SKM-1 (cell line): ENCODE results near the gene CA10.

ENCODE experiments used
- DNase-seq: peaks from one replicate; lab custom pipeline; 2025; ENCODE audit not compliant: unreplicated experiment; lab: John Stamatoyannopoulos, UW

The CA10 gene

DNA sequence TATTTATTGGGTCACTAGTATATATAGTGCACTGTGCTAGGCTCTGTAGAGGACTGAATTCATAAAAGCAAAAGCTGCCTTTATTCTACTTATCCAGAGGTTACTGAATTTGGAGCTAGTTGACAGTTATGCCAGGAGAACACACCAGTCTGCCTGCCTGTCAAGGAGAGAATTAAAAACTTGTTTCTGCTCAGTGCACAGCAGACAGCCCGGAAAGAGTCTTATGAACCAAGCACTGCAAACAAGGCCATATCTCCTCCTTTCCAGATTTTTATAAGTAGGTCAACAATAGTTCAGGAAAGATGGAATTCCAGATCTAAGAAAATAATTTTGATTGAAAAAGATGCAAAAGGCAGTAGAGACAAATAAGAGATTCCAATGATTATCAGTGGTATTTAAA is 267.8 kb downstream of the CA10 start:
- no peak for DNase-seq

DNA sequence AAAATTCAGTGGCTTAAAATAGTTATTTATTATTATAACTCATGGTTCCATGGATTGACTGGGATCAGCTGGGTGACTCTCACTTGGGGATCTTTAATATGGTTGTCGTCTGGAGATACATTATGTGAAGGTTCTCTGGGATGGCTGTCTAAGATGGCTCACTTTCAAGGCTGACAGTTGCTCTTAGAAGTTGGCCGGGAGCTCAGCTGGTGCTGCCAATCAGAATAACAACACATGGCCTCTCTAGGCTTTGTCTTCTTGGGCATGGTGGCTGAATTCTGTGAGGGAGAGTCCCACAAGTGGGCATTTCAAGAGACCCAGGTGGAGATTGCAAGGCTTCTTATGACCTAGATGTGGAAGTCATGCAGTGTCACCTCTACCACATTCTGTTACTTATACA is 269.7 kb downstream of the CA10 start:
- DNase-seq, result no peak

DNA sequence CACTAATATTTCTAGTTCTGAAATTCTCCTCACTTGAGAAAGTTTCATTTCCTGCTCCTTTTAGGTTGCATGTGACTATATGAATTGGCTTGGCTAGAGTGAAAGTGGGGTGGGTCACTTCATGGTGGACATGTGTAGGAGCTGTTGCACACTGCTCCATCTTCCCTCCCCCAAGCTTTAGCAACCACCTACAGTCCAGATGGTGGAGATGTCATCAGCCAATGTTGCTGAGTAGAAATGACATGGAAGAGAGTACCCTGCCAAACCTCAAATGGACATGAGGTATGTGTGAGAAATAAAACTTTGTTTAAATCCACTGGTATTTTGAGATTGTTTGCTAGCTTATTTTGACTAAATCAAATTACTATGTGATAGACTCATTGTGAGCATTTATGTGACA is 281.5 kb downstream of the CA10 start:
- DNase-seq, result no peak

DNA sequence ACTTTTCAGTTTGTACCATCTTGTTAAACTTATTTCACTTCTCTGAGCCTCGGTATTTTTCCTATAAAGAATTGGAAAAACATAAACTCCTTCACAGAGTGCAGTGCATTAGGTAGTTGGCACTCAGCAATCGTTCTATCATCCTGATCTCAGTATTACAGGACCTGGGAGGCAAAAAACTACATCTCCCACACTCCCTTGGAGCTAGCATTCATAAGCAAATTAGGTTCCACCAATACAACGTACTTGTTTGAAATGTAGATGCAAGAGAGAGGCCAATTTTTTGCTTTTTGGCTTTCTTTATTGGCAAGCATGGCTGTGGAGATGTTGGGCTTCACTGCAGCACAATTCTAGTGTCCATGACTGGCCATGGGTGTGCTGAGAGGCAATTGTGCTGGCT is 285.2 kb downstream of the CA10 start:
- DNase-seq, result no peak

DNA sequence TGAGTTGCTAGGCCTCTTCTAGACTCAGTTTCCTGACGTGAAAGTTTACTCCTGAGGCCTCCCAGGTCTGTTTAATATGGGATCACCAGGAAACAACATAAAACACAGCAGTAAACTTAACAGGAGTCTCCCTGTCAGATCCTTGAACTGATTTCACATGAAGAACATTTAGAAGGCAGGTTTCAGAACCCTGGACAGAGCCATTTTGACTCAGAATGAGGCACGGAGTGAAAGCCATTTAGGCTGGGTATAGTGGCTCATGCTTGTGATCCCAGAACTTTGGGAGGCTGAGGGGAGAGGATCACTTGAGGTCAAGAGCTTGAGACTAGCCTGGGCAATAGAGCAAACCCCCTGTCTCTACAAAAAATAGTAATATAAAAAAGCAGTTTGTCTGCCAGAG is 289.1 kb downstream of the CA10 start:
- no peak for DNase-seq

DNA sequence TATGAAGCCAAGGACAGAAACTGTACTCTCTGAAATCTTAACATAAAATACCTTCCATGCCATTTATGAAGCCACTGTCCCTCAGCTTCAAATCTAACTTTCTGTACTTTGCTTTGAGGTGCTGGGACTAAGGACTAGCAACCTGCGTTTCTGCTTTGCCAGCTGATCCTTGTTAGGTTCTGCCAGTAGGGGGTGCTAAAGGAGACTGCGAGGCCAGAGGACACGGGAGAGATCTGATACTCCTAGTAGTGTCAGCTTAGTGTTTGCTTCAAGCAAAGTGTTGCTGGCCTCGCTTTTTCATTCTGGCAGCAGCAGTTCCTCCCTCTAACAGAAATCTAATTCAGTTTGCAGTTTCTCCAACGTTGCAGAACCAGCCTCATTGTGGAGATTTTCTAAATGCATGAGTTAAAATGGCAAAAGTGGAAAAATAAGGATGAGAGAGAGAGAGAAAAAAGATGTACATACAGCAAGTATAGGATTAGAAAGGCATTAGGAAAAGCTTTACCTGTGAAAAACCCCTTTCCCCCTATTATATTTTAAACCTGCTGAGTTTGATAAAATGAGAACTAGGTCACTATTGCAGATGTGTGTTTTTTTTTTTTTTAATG is 297.5 kb downstream of the CA10 start:
- no peak for DNase-seq

DNA sequence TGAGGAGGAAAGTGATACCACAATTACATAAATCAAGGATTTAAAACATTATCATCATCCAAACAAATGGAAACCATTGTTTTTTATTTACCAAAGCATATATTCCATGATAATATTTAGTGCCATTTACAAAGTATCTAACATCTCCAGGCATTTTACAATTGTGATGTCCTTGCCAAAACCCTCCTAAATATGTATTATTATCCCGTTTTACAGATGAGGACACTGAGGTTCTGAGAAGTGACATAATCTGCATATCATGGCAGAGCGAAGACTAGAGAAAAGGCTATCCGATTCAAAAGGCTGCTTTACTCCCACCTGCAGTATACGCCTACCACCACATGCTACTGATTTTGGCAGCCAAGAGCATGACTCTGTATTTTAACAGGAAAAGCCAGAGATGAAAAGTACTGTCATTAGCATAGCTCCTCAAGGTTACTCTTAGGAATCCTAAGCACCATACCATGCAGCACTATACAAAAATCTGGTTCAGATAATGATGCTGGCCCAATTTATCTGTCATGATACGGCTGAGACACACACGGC is 301.4 kb downstream of the CA10 start:
- no peak for DNase-seq

DNA sequence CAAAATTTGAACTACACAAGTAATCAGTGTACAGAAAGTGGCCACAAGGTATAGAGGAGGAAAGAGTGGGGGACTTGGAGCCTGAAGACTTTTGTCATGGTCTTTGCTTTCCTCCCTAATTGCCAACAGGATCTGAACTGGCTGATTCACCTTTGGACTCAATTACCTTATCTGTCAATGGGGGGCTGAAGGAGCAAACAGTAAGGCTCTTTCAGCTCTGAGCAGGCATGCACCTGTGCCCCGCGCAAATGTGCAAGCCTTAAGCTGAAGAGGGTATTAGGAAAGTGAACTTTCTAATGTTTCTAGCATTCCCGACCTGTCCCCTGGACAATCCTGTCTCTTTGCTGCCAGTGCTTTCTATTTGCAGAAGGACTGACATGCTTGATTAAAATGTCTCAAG is 302.7 kb downstream of the CA10 start:
- no peak for DNase-seq

DNA sequence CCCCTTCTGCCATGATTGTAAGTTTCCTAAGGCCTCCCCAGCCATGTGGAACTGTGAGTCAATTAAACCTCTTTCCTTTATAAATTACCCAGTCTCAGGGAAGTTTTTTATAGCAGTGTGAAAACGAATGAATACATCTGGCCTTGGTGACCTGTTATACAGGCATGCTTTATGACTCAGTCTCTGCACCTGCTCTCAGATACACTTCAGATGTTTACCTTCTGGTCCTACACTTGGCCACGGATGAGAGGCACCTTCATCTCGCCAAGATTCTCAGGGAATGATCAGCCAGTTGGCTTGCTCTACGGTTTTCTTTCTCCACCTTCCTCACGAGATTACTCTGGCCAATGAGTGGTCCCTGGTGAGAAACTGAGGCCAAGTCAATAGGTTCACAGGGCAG is 304.7 kb downstream of the CA10 start:
- DNase-seq, result no peak

DNA sequence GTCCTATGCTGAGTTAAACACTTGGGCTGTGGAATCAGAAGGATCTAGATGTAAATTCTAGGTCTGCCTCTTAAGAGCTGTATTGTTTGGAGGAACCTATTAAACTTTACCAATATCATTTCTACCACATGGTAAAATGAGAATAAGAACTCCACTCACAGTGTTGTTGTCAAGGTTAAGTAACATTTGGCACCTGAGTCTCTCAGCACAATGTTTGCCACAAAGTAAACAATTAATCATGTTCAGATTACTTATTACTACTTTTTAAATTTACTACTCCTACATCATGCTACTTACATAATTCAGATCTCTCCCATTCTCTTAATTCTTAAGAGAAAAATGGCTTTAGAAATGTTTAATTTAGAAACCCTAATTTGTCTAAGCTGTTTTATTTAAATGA is 305.9 kb downstream of the CA10 start:
- DNase-seq, result no peak

DNA sequence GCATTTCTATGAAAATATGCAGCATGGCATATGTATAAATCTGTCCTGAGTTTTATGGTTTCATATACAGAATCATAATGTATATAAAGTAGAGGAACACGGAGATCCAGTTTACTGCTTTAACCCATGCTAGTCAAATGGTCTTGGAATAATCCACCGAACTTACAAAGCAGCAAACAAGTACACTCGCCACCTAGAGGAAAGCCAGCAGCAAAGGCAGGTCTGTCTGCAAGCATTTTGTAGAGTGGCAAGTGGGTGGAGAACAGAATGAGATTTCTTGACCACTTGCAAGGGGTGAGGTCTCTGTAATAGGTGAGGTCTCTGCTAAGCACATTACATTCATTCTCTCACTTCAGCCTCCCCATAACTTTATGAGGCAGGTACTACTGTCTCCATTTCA is 308.3 kb downstream of the CA10 start:
- DNase-seq, result no peak

DNA sequence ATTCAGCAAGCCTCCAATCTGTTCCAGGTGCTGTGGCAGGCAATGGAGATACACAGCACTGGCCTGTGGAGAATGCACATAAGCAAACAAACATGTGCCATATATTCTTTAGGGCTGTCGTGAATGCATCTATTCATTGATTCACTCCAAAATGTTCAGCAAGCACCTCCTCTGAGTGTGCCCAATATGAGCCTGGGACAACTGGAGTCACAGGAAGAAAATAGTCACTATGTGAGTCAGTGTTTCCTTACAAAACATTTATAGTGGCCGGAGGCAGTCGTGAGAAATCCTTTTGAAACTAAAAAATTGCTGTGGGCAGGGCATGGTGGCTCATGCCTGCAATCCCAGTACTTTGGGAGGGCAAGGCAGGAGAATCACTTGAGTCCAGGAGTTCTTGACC is 310.1 kb downstream of the CA10 start:
- DNase-seq, result no peak

DNA sequence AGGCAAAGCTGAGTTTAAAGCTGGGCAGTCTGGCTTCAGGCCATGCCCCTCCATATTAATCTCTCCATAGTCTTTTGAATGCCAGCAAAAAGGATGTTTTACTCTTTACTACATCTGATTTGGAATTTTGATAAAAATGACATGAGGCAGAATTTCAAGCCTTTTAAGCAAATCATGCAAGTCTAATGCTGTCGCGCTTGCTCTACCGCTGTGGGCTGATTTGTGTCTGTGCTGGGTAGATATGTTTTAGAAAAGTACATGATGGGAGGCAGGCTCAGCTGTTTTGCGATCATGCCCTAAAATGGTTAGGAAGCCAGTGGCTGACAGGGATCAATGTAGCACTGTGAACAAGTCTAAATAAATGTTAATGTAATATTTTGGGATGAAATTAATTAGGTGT is 311.9 kb downstream of the CA10 start:
- DNase-seq, result no peak

DNA sequence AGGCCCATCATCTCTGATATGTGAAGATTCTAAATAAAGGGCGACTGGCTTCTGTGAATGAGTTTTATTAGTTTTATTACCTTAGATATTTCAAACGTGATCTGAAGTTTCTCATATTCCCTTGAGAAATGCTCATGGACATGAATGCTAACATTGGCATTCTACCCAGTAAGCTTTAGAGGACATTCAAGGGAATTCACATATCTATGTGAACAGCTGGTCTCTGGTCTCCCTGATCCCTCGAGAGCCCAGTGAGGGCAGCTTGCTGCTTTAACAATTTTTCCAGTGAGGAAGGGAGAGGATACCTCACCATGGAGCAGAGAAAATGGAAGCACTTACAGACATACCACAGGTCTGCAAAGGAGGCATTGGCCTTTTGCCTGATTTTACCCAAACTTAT is 312.7 kb downstream of the CA10 start:
- DNase-seq, result no peak

DNA sequence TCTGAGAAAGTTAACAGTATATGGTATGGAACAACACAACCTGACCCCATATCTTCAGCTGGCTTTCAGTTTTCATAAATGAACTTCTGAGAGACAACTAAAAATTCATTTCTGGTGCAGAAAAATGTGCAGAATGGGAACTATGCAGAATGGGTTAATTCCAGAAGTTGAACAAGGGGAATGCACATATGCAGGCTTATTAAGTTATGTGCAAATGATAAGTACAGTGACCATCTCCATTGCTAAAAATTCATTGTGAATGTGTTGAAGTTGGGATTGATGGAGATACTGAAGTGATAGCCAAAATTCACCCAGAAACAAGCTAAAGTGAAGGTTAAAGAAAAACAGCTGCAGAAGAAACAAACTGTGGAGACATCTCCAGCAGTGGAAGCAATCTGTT is 315.8 kb downstream of the CA10 start:
- no peak for DNase-seq

DNA sequence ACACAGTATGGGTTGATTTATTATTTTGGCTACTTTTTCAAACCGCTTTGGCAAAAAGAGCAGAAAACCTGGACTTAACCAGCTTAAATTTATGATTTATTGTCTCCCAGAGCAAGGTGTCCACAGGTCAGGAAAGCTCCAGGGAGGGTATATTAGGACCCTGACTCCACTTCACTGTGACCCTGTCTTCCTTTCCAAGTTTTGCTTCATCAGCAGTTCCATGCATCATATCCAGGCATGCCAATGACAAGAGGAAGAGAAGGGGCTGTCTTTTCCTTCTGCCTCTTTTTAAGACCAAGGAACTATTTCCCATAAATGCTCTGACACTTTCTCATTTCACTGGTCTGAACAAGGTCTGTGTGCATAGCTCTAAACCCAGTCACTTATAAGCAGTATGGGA is 316.8 kb downstream of the CA10 start:
- DNase-seq, result no peak

DNA sequence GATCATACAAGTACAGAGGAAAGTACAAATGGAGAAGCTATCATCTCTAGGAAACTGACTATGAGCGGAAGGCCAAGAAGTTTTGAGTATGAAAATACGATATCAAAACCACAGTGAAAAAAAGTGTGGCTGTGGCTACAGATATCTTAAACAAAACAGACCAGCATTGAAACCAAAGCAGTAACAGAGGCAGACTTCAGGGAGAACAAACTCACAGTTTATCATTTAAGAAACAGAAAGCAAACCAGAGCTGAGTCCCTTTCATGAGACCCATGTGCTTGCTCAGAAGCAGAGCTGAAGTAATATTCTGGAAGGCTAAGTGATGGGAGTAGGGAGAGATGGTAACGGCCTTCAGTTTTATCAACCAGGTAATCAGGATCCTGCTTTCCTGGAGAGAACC is 317.8 kb downstream of the CA10 start:
- no peak for DNase-seq

DNA sequence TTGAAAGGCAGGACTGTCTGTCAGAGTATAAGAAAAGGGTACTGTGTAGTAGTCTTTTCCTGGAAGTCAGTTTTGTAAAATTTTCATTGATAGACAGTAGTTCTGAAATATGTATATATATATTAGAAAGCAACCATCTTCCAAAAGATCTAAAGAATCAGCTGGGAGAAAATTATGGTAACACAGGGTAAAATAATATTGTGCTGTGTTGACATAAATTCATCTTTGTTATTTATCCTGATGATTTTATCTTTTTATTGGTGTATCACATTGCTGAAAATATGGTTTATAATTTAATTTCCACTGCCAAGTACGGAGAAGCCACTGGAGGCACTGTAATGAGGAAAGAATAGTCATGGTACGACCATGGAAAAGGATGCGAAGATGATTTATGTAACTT is 324.9 kb downstream of the CA10 start:
- no peak for DNase-seq

DNA sequence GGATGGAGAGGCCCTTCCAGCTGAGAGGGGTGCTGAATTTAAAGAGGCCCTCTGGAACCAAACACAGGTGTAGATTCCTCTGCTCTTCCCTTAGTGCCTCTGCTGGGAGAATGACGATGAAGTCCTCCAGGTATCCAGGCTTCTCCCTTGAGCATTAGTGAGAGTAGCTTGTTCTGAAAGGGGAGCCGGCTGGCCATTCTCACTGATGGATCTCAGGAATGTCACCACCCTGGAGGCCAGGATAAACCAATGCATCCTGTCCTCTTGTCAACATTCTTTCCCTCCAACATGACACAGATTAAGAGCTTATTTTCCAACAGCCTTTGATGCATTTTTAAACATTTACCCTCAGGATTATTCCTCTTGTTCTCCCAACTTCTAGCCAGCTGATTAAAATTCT is 325.5 kb downstream of the CA10 start:
- DNase-seq, result no peak

DNA sequence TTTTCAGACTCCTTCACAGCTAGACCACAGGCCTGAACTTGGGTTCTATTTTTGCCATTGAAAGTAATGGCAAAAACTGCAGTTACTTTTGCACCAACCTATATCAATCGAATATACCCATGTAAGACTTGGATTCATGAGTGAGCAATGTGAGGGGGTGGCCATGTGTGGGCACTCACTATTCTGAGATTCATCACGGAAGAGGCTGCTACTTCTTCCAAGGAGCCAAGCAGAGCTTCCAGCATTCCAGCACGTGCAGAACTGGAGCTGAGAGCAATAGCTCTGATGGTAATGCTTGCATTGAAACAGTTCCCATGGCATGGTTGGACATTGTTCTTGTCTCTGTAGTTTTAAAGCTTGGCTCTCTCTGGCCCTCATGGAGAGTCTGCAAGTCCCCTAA is 327.6 kb downstream of the CA10 start:
- no peak for DNase-seq

DNA sequence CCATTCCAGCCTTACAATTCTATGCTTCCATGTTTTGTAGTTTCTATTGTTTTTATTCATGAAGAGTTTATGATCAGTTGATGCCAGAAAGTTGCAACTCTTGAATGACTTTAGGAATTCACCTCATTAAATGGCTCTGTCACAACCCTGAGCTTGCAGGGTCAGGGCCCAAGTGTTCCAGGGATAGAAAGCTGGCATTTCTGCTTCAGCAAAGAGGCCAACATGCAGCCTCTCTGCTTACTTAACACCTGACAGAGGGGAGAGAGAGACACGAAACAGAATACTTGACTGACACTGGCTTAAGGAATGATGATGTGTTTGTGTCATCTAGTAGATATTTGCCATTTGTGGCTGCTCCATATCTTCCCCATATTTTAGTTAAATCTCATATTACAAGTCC is 328.1 kb downstream of the CA10 start:
- DNase-seq, result no peak

DNA sequence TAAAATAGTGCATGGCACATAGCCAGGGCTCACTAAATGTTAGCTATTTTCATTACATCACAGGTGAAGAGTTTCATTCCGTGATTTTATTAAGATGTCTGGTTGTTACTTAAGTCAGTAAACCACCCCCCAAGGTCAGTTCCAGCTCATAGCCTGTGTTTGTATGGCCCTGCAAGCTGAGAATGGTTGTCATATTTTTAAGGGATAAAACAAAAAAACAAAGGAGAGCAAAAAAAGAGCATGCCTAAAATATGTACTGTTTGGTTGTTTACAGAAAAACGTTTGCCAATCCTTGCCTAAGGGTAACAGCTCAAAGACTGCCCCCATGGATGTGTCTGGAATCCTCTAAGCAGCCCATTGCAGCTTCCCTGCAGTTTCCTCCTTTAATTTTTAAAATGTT is 329.6 kb downstream of the CA10 start:
- DNase-seq, result no peak

DNA sequence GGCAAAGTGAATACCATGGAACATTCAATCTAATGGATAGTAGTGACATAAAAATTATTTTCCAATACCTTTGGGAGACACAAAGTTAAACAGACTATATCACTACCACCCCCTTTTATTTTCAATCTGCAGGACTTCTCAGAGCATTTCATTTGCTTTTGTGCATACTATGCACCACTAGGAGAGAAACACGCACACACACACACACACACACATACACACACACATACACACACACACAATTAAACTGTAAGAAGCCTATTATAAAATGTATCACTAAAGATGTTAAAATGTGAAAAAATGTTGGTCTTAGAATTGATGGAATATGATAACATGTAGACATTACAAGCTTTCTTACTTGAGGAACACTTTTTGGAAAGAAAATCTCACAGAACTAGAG is 331.4 kb downstream of the CA10 start:
- no peak for DNase-seq

DNA sequence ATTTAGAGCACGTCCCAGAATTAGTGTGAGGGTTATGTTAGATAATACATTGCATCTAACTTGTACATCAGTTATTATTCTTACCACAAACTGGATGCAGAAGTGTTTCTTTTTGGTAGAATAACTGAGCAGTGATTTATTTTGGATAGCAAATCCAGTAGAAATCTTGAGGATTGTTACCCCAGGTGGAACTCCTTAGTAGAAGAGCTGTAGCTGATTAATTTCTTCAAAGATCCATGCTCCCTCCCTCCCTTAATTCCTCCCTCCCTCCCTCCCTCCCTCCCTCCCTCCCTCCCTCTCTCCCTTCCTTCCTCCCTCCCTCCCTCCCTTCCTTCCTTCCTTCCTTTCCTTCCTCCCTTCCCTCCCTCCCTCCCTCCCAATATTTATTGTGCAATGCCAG is 337.7 kb downstream of the CA10 start:
- DNase-seq, result no peak
